Naive thymus-derived CD8-positive, alpha-beta T cell (primary cell): Measurements from ENCODE around the gene ADRB2. TPM values are rescaled to one million over a fixed set of nuclear protein-coding genes. Genes with fewer than 3 reads are reported as not detected.
"Not testable (repeated sequence)": the region's sequence is repeated elsewhere in the genome, so short reads cannot be mapped to it uniquely, and the experiment has no call there.

ENCODE experiments used
- ATAC-seq, 2 donors: fragments of 150-1000 bp; cut with Tn5 transposase in 1 of 2; sonication (Bioruptor Pico), chemical (Tn5 transposase) in 1 of 2; 1 replicate in 1 of 2; 2 replicates in 1 of 2; pipeline ENCODE4 v1.10.0; 2021; ENCODE audit warnings: mild to moderate bottlenecking in 2 of 2, moderate library complexity in 2 of 2
- POLR2A ChIA-PET: fragments of 350-600 bp; sonication (Branson Sonifier 250); formaldehyde crosslinking; loops from one replicate; lab custom pipeline; 2021; ENCODE audit warnings: antibody characterized with exemption; lab: Charles Lee
- DNase-seq, 10 donors: peaks; one replicate each; pipeline versions ENCODE4 v3.0.0 to v3.0.0-alpha.2; 2020 to 2022
- H3K27ac Mint-ChIP-seq, 10 donors: one replicate each; pipeline ENCODE4 v1.8.0; 2020 to 2022; ENCODE audit warnings: mild to moderate bottlenecking in 10 of 10, mixed read lengths in 10 of 10, moderate library complexity in 4 of 10, inconsistent platforms in 1 of 10
- H3K27me3 Mint-ChIP-seq, 5 donors: one replicate each; pipeline ENCODE4 v1.8.0; 2021 to 2022; ENCODE audit warnings: mixed read lengths in 5 of 5
- H3K36me3 Mint-ChIP-seq, 3 donors: one replicate each; pipeline ENCODE4 v1.8.0; 2020 to 2022; ENCODE audit warnings: mixed read lengths in 3 of 3, mild to moderate bottlenecking in 2 of 3, inconsistent platforms in 1 of 3
- H3K4me1 Mint-ChIP-seq, 4 donors: one replicate each; pipeline ENCODE4 v1.8.0; 2021 to 2022; ENCODE audit warnings: mixed read lengths in 4 of 4
- H3K4me3 Mint-ChIP-seq, 10 donors: one replicate each; pipeline ENCODE4 v1.8.0; 2020 to 2022; ENCODE audit warnings: mild to moderate bottlenecking in 10 of 10, mixed read lengths in 10 of 10, moderate library complexity in 6 of 10, inconsistent platforms in 1 of 10
- H3K9me3 Mint-ChIP-seq, 9 donors: one replicate each; pipeline ENCODE4 v1.8.0; 2020 to 2022; ENCODE audit warnings: mixed read lengths in 9 of 9, mild to moderate bottlenecking in 3 of 9, inconsistent platforms in 1 of 9, moderate library complexity in 1 of 9
- polyA plus RNA-seq, 3 donors: library from polyadenylated mRNA; unstranded; fragments of 300-500 nt; fragmentation: Illumina TruSeq; gene quantifications; one replicate each; pipeline ENCODE4 v1.2.3, GENCODE V29; 2021
- total RNA-seq, 8 experiments: library from RNA in 2 of 8; stranded (reverse) in 2 of 8; gene quantifications; one replicate each; pipeline ENCODE4 v1.2.3 and lab custom pipeline; 2021 to 2026

The ADRB2 gene
- total and polyA plus RNA-seq, 5 experiments from 2014 or later: 0.33 to 12.9 (median 2.1) TPM; not detected in 1

DNA sequence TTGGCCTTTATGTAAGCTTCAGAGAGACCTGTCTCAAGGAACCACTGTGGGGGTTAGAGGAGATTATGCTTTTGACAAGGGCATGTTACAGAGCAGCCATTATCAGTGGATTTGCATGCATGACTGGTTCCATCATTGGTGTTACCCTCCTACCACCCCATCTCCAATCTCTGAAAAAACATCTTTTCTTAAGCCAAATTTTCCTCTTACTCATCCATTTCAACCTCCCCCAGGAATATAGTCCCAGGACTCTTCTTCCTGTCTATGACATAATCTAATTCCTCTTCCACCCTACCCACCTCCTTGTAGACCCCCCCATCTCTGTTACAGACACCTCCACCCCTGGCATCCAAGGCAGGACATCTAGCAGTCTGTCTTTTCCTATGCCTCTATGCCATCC lies 33.1 kb upstream of the ADRB2 start:
- Mint-ChIP-seq H3K36me3 (no peaks in the 10 kb centered on the region), H3K27me3 (peaks cover 0 to 24% (median 2%) of the 10 kb centered on the region in 5 donors), H3K9me3 (no peaks in the 10 kb centered on the region), H3K4me3 (no peak overlapping the region), H3K27ac (peak overlapping the region in 1 of 10 donors; percentile 19), H3K4me1 (peaks cover 0 to 17% (median 0%) of the 10 kb centered on the region in 4 donors)
- no peak for ATAC-seq
- DNase-seq: no peak
- POLR2A ChIA-PET: no interaction called here

DNA sequence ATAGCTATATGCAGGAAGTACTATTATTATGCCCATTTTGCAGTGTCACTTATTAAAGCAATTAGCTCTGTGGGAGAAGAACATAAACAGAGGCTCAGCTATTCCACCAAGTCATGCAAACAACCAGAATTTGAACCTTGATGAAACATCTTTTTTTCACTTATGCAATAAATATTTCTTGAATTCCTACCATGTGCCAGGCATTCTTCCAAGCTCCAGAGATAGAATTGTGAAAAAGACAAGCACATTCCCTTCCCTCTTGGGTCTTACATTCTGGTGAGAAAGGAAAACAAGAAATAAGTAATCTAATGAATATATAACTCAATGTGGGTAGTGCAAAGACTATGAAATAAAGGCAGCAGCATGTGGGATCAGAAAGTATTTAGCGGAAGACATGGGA lies 32.1 kb upstream of the ADRB2 start:
- Mint-ChIP-seq H3K9me3 (no peaks in the 10 kb centered on the region), H3K36me3 (no peaks in the 10 kb centered on the region), H3K4me1 (peaks cover 0 to 17% (median 0%) of the 10 kb centered on the region in 4 donors), H3K27ac (no peak overlapping the region), H3K27me3 (peaks cover 0 to 23% (median 1%) of the 10 kb centered on the region in 5 donors), H3K4me3 (no peak overlapping the region)
- POLR2A ChIA-PET: no interaction called here
- no peak for DNase-seq
- ATAC-seq: no peak

DNA sequence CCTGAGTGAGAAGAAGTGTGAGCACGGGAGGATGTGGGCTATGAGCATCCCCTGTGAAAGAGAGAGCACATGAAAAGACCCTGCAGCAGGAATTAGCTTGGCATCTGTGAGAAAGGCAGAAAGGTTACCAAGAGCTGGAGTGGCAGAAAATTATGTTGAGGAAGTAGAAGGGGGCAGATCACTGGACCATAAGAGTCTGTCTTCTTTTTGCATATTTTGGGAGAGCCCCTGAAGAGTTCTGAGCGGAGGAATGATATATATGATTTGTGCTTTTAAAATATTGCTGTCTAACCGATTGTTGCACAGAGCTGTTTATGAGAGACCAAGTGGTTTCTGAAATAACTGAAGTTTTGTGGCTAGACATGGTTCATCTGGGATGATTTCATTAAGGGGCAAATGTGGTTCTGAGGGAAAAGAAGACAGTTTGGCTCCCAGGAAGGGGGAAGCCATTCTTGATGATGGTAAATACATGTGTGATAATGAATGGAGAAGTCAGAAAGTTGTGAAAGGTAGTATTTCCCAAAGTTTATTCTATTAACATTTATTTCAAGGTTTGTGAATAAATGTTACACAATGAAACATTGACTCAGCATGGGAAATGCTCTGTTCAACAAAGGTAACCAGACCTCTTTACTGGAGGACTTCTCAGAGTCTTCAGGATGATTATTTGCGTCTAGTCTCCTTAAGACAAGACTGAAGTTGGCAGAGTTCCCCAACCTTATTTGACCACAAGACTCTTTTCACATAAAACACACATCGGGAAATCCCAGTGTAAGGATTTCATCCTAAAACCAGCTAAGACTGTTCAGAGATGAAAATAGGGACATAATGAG lies 31.5 kb upstream of the ADRB2 start:
- no peak overlapping the region for H3K27ac Mint-ChIP-seq
- no peaks in the 10 kb centered on the region for H3K9me3 Mint-ChIP-seq
- POLR2A ChIA-PET: no interaction called here
- ATAC-seq (no peak), DNase-seq (no peak)
- peak overlapping the region in 1 of 10 donors; percentile 9 for H3K4me3 Mint-ChIP-seq
- H3K4me1 Mint-ChIP-seq: peaks cover 0 to 17% (median 0%) of the 10 kb centered on the region in 4 donors
- no peaks in the 10 kb centered on the region for H3K36me3 Mint-ChIP-seq
- peaks cover 0 to 21% (median 0%) of the 10 kb centered on the region in 5 donors for H3K27me3 Mint-ChIP-seq

DNA sequence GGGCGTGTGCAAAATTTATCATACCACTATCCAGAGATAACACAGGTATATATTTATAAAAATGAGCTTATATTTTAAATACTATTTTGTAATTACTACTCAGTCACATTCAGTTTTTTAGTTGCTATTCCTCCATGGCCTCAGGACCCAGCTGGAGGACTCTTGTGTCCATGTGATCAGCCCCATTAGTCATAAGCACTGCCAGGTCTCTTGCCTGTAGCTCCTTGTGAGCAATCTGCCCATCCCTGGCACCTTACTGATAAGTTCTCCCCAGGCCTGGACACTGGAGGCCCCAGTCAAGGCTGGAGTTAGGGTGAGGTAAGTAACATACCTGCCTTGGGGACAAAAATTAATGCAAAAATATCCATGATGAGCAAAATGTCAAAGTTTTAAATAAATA lies 29.5 kb upstream of the ADRB2 start:
- Mint-ChIP-seq H3K4me3 (no peak overlapping the region), H3K9me3 (peaks cover 0 to 1% (median 0%) of the 10 kb centered on the region in 9 donors), H3K36me3 (no peaks in the 10 kb centered on the region), H3K27ac (no peak overlapping the region), H3K27me3 (peaks cover 0 to 14% (median 0%) of the 10 kb centered on the region in 5 donors), H3K4me1 (peaks cover 0 to 17% (median 0%) of the 10 kb centered on the region in 4 donors)
- DNase-seq (no peak), ATAC-seq (no peak)
- POLR2A ChIA-PET: no interaction called here

DNA sequence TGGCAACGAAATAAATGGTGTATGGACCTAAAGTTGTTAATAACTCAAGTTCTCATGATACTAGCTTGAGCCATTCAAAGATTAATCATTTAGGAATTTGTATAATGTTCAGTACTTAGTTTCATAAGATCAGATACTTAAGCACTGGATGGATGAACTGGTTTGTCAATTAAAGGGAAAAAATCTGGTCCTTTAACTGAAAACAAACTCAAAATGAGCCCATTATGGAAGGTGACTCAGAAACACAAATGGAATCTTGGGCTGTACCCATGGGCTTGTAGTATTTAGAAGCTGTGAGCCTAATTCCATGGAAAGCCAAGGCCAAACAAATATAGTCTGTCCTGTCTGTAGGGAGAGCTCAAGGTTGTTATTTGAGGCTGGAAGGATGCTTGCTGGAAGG lies 27.6 kb upstream of the ADRB2 start:
- Mint-ChIP-seq H3K9me3 (peaks cover 0 to 4% (median 0%) of the 10 kb centered on the region in 9 donors), H3K27me3 (peaks cover 0 to 5% (median 0%) of the 10 kb centered on the region in 5 donors), H3K27ac (no peak overlapping the region), H3K36me3 (no peaks in the 10 kb centered on the region), H3K4me3 (no peak overlapping the region), H3K4me1 (peaks cover 0 to 12% (median 0%) of the 10 kb centered on the region in 4 donors)
- POLR2A ChIA-PET: no interaction called here
- no peak for DNase-seq
- no peak for ATAC-seq

DNA sequence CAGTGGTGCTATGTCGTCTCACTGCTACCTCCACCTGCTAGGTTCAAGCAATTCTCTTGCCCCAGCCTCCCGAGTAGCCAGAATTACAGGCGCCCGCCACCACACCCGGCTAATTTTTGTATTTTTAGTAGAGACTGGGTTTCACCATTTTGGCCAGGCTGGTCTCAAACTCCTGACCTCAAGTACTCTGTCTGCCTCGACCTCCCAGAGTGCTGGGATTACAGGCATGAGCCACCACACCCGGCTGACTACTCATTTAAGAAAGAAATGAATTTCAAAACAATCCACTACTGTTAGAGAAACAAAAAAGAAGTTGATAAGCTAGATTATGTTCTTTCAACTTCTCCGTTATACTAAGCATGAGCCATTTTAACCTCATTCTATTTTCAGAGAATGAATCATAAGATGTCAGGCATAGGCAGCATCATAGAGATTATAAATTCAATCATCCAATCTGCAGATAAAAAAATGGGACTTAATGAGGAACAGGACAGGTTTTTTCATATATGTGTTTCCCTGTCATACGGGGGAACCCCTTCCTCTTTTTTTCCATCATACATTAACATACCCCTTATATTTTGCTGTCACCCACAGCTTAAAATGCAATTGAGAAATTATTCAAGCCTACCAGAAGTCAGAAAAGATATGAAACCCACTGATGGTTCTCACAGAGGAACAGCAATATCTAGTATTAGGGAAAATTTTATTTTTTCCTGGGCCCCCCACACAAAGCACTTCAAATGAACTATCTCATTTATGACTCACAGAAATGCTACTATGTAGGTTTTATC lies 26.5 kb upstream of the ADRB2 start:
- DNase-seq (no peak), ATAC-seq (no peak)
- peaks cover 0 to 4% (median 0%) of the 10 kb centered on the region in 9 donors for H3K9me3 Mint-ChIP-seq
- H3K4me1 Mint-ChIP-seq: peaks cover 0 to 3% (median 0%) of the 10 kb centered on the region in 4 donors
- peaks cover 0 to 2% (median 0%) of the 10 kb centered on the region in 5 donors for H3K27me3 Mint-ChIP-seq
- H3K27ac Mint-ChIP-seq: no peak overlapping the region
- no peak overlapping the region for H3K4me3 Mint-ChIP-seq
- H3K36me3 Mint-ChIP-seq: no peaks in the 10 kb centered on the region
- POLR2A ChIA-PET: no interaction called here

DNA sequence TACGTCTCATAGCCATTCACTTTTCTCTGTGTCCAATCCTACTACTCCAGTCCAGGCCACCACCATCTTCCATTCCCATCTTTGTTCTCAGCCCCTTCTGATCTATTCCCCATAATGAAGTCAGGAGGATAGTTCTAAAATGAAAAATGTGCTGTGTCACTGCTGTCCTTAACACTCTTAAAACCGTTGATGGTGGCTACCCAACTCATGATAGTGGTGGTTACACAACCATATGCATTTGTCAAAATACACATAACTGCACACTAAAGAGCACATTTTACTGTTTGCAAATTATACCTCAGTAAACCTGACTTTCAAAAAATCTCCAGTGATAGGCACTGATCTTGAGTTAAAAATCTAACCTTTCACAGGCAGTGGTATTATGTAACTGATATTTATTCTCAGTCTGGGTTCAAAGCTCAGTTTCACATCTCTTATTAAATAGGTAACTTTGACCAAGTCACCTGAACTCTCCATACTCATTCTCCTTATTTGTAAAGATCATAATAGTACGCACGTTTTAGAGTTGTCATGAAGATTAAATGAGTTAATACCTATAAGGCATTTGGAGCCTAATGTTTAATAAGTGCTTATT lies 24.6 kb upstream of the ADRB2 start:
- Mint-ChIP-seq H3K4me1 (peaks cover 0 to 18% (median 3%) of the 10 kb centered on the region in 4 donors), H3K36me3 (no peaks in the 10 kb centered on the region), H3K27me3 (peaks cover 0 to 2% (median 0%) of the 10 kb centered on the region in 5 donors), H3K9me3 (peaks cover 0 to 4% (median 0%) of the 10 kb centered on the region in 9 donors), H3K27ac (no peak overlapping the region), H3K4me3 (no peak overlapping the region)
- DNase-seq: no peak
- no peak for ATAC-seq
- POLR2A ChIA-PET: no interaction called here

DNA sequence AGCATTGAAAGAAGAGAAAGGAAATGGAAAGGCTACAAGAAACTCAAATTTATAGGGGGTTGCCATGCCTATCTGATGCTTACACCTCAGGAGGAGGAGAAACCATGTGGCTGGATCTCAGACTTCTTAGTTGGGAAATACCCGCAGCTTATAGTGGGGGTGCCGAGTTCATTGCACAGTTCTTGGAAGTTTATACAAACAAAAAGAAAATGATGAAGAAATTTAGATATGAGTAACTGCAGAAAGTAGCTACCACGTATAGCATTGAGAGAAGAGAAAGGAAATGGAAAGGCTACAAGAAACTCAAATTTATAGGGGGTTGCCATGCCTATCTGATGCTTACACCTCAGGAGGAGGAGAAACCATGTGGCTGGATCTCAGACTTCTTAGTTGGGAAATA lies 23.0 kb upstream of the ADRB2 start:
- peaks cover 5 to 35% (median 6%) of the 10 kb centered on the region in 4 donors for H3K4me1 Mint-ChIP-seq
- H3K9me3 Mint-ChIP-seq, H3K27me3 Mint-ChIP-seq, H3K27ac Mint-ChIP-seq, POLR2A ChIA-PET, DNase-seq, ATAC-seq, H3K4me3 Mint-ChIP-seq, H3K36me3 Mint-ChIP-seq: not testable (repeated sequence)

DNA sequence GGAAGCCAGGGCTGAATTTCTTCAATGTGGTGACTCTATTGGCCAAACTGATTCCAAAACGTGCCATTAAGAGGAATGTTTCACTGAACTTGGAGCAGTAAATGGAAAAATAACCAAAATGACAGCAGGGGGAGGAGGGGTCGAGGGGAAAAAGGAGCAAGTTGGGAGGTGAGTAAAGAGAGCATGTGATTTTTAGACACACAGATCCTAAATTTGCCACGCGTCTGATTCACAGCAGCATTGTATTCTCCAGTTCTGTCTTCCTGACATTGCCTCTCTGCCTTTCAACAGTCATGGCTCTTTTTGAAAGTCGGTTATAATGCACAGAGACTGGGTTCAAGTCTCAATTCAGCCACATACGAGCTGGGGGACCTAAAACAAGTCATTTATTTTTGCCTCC lies 22.0 kb upstream of the ADRB2 start:
- ATAC-seq (no peak), DNase-seq (no peak)
- H3K36me3 Mint-ChIP-seq: no peaks in the 10 kb centered on the region
- POLR2A ChIA-PET: no interaction called here
- H3K27ac Mint-ChIP-seq: no peak overlapping the region
- peaks cover 0 to 2% (median 0%) of the 10 kb centered on the region in 5 donors for H3K27me3 Mint-ChIP-seq
- H3K4me1 Mint-ChIP-seq: peaks cover 8 to 44% (median 16%) of the 10 kb centered on the region in 4 donors
- H3K9me3 Mint-ChIP-seq: peaks cover 0 to 4% (median 0%) of the 10 kb centered on the region in 9 donors
- no peak overlapping the region for H3K4me3 Mint-ChIP-seq

DNA sequence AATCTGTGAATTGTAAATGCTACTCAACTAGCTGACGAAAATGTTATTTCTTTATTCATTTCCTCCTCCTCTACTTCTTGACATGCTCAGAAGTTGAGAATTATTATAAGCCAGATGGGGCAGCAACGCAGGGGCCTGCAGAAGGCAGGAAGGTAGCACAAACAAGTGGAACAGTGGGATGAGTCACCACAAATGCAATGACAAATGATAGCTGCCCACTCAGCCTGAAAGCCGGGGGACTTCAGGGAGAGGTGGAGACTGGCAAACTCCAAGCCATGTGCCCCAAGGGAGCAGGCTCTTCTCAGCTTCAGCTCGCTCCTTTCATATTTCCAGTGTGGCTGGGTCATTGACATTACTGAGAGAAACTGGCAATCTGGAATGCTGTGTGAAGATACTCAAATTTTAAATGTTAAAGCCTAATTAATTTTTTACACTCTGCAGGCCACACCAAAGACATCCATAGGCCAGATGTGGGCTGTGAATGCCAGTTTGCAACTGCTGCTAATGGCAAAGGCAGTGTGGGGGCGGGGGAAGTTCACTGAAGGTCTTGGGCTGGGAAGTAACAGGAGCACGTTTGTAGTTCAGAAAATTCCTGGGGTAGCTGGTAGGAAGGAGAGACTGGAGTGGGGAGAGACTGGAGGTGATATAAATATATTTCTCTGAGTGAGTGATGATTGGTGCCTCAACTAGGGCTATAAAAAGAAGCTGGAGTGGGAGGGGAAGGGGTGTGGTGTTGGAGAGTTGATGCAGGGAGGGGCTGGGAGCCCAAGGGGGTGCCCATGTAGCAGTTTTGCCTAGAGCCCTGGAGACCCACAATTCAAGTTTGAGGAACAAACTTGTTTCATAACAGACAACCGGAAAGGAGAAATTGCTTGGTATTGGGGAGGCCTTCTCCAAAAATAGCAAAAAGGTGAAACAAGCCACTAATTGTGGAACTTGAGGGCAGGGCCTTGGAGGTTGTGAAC lies 20.8 kb upstream of the ADRB2 start:
- Mint-ChIP-seq H3K4me3 (peak overlapping the region in 1 of 10 donors; percentile 11), H3K9me3 (peaks cover 0 to 4% (median 0%) of the 10 kb centered on the region in 9 donors), H3K27me3 (peaks cover 0 to 2% (median 0%) of the 10 kb centered on the region in 5 donors), H3K36me3 (no peaks in the 10 kb centered on the region), H3K4me1 (peaks cover 14 to 55% (median 26%) of the 10 kb centered on the region in 4 donors), H3K27ac (peak overlapping the region in 5 of 10 donors; percentile 4 to 58 (median 12))
- ATAC-seq (no peak), DNase-seq (no peak)
- POLR2A ChIA-PET: no interaction called here

DNA sequence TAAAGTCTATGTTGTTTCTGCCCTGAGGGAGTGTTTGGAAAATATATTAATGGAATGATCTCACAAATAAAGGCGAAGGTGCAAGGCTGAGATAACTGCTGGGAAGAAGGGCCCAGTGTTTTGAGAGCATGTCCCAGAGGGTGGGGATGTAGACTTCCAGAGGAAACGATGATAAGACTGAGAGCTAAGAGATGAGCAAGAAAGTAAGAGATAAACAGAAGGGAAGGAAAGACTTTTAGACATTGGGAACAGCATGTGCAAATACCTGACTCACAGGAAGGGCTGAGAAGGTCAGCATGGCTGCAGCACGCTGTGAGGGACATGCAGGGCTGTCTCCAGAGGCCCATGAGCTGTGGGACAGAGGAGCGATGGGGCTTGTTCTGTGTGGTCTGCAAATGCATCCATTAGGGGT lies 19.9 kb upstream of the ADRB2 start:
- POLR2A ChIA-PET: no interaction called here
- H3K27me3 Mint-ChIP-seq: peaks cover 0 to 2% (median 0%) of the 10 kb centered on the region in 5 donors

More for the DNA sequence above, 19.9 kb upstream of the ADRB2 start:
- peaks cover 16 to 63% (median 33%) of the 10 kb centered on the region in 4 donors for H3K4me1 Mint-ChIP-seq
- H3K4me3 Mint-ChIP-seq: peak overlapping the region in 1 of 10 donors; percentile 11
- peaks cover 0 to 4% (median 0%) of the 10 kb centered on the region in 9 donors for H3K9me3 Mint-ChIP-seq
- H3K27ac Mint-ChIP-seq: peak overlapping the region in 7 of 10 donors; percentile 8 to 72 (median 50)
- DNase-seq: no peak
- no peak for ATAC-seq
- H3K36me3 Mint-ChIP-seq: no peaks in the 10 kb centered on the region
